Measurements from ENCODE around the gene PUS7.

- TF ChIP-seq POLR2A (IDR thresholded peaks at IDR 0.05) = no peak
- no peak for TF ChIP-seq CTCF (IDR thresholded peaks at IDR 0.05)
Measured at GRCh38 chr7:105413887-105414437, 108.1 kb downstream of the PUS7 start.

Measured in Peyer's patch (tissue), 4 donors.